GM12872 (cell line): ENCODE data around the gene CTCFL.
A peak's percentile ranks its signal among the peaks of the same experiment; 100 is the strongest.

Experiments used
- TF ChIP-seq, protein P1 (sequence below): IDR thresholded peaks from 3 replicates; pipeline ENCODE4 v1.5.1; 2011; ENCODE audit warnings: low read depth, mild to moderate bottlenecking, low read length, moderate library complexity; ENCODE audit not compliant: insufficient read depth

The CTCFL gene

GRCh38 chr20:57517904-57518303 lies 7.0 kb downstream of the CTCFL start:
- TF ChIP-seq, protein P1, sequence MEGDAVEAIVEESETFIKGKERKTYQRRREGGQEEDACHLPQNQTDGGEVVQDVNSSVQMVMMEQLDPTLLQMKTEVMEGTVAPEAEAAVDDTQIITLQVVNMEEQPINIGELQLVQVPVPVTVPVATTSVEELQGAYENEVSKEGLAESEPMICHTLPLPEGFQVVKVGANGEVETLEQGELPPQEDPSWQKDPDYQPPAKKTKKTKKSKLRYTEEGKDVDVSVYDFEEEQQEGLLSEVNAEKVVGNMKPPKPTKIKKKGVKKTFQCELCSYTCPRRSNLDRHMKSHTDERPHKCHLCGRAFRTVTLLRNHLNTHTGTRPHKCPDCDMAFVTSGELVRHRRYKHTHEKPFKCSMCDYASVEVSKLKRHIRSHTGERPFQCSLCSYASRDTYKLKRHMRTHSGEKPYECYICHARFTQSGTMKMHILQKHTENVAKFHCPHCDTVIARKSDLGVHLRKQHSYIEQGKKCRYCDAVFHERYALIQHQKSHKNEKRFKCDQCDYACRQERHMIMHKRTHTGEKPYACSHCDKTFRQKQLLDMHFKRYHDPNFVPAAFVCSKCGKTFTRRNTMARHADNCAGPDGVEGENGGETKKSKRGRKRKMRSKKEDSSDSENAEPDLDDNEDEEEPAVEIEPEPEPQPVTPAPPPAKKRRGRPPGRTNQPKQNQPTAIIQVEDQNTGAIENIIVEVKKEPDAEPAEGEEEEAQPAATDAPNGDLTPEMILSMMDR, result no peak

DNA sequence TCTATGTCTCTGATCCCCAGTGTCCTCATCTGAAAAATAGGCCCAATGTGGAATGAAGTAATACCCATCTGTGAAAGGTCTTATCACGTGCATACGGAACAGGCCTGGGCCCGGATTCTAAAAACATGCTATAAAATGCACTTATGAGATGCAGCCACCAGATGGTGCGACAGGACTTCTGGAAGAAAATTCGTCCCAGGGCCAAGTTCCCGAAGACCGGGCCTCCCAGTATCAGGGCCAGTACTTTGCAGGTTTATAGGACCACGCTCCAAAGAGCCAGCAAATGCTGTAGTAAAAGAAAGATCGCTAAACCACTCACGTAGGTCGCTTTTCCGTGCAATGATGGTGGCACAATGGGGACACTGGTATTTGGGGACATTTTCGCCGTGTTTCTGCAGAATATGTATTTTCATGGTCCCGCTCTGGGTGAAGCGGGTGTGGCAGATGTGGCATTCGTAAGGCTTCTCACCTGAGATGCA lies 10.6 kb downstream of the CTCFL start:
- TF ChIP-seq, protein P1, result peak; percentile 55

DNA sequence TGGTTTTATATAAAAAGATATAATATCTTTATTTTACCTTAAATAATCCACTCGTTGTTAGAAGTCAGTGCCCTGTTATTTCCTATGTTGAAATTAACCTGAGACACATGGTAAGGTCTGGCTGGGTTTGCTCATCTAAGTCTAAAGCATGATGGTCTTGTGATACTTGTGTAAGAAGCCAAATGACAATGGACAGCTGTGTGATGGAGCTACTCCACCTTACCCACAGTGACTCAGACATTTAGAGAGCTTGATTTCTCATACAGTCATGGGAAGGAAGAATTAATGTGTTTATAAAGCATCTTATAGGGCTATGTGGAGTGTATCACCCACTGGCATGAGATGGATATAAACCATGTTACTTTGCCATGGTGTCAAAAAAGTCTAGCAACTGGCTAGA lies 11.7 kb downstream of the CTCFL start:
- TF ChIP-seq, protein P1, result no peak

DNA sequence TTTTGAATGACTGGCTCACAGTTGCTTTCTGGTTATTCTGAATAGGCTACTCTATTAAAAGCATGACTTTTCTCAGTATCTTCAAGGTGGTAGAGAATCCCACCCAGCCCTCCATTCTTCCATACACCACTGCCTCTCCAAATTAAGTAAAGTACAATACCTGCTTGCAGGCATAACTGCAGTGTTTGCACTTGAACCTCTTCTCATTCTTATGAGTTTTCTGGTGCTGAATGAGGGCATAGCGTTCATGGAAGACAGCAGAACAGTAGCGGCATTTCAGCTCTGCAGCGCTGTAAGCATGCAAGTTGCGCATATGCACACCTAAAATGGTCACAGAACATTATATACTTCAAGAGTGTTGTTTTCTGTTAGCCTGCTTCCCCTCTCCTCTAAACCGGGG lies 12.5 kb downstream of the CTCFL start:
- TF ChIP-seq, protein P1, result no peak

GRCh38 chr20:57509665-57510237 lies 15.2 kb downstream of the CTCFL start:
- TF ChIP-seq, protein P1, result peak; percentile 47

DNA sequence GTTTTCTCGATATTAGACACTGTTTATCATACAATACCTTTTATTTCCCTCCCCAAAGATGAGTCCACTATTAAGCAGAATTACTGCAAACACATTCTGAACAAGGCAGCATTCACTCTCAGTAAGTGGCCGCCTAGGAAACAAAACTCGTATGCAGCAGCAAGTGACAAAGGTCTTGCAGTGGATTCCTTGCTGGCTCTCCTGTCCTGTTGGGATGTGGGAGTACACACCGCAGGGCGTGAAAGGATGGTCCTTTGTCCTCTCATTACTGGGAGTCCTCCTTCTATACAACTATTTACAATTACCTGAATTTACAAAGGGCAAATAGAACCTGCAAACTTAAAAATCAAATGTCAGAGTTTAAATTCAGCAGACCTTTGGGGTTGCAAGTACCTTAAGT lies 16.1 kb downstream of the CTCFL start:
- TF ChIP-seq, protein P1, result no peak

- TF ChIP-seq, protein P1, result no peak
These were observed 16.6 kb downstream of the CTCFL start for GRCh38 chr20:57508381-57508780.
